ENCODE results near the gene TUBGCP3.

DNA sequence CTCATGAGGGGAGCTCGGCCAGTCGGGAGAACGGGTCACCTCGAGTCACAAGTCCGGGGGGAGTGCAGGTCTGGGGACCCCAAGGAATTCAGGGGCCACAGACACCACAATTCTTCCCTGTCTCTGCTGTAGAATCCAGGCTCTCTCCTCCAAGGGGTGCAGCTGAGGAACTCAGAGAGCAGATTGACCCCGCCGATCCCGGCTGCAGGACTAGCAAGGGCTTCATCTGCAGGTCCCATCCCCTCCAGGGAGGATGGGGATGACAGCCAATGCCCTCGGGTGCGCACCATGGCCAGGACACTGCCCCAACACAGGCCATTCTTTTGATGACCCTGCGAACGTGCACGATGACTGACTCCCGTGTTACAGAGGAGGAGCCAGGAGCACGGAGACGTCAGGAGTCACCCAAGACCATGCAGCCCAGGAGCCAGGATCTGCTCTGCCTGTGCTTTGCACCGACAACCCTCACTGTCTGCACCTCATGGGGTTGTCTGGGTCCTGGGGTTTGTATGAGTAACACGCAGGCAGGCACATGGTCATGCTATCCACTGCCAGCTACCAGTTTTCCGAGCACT lies 48.5 kb upstream of the TUBGCP3 start:
- no peak for TF ChIP-seq CTCF (IDR thresholded peaks at IDR 0.05)
- no peak for TF ChIP-seq POLR2A (IDR thresholded peaks at IDR 0.05)
- TF ChIP-seq POLR2AphosphoS5 (IDR thresholded peaks at IDR 0.05) = no peak
